ENCODE measurements around the gene CHD6. TPM values are rescaled to one million over a fixed set of nuclear protein-coding genes. Genes with fewer than 3 reads are reported as not detected.

Gene CHD6
- total and polyA plus RNA-seq, 2 of the 13 experiments (the other 11 are each of a cell fraction or from before 2014, with no cell fraction given): 14.4 to 52.0 TPM

GRCh38 chr20:41510847-41511450 lies 107.2 kb downstream of the CHD6 start (continued):
- TF ChIP-seq RERE (CRISPR knock-in tag; IDR thresholded peaks at IDR 0.05; ENCODE audit: low read depth) (no peak), ATF2 (CRISPR knock-in tag; IDR thresholded peaks at IDR 0.05) (no peak), ZBTB37 (CRISPR knock-in tag; IDR thresholded peaks at IDR 0.05) (no peak), ZNF691 (CRISPR knock-in tag; IDR thresholded peaks at IDR 0.05; ENCODE audit: borderline replicate concordance, low read depth) (no peak), BCL3 (CRISPR knock-in tag; IDR thresholded peaks at IDR 0.05) (no peak), ARNTL (CRISPR knock-in tag; IDR thresholded peaks at IDR 0.05) (no peak), FLYWCH1 (CRISPR knock-in tag; IDR thresholded peaks at IDR 0.05) (no peak), FOXO4 (CRISPR knock-in tag; conservative IDR thresholded peaks at IDR 0.05) (no peak), MTERF4 (CRISPR knock-in tag; IDR thresholded peaks at IDR 0.05) (no peak), KAT8 (CRISPR knock-in tag; IDR thresholded peaks at IDR 0.05) (no peak), ZNF879 (CRISPR knock-in tag; IDR thresholded peaks at IDR 0.05) (no peak), ZNF33A (CRISPR knock-in tag; IDR thresholded peaks at IDR 0.05; ENCODE audit: borderline replicate concordance) (no peak)

All from HepG2 (cell line).